Trophoblast cell (in vitro differentiated cells and primary cell): ENCODE data around the gene CPA1. TPM values are rescaled to one million over a fixed set of nuclear protein-coding genes. Genes with fewer than 3 reads are reported as not detected.

Source experiments
- DNase-seq, 2 donors: peaks; one replicate each; pipeline ENCODE4 v3.0.0-alpha.2; 2016
- H2AFZ ChIP-seq: 2 replicates; pipeline ENCODE4 v1.6.1; 2013; ENCODE audit warnings: low read length, moderate library complexity, mild to moderate bottlenecking; ENCODE audit not compliant: insufficient read depth, poor library complexity
- H2AK5ac ChIP-seq: 2 replicates; pipeline ENCODE4 v1.6.1; 2013; ENCODE audit warnings: mild to moderate bottlenecking, low read length
- H2BK120ac ChIP-seq: 2 replicates; pipeline ENCODE4 v1.6.1; 2013; ENCODE audit warnings: low read length, mild to moderate bottlenecking, moderate library complexity; ENCODE audit not compliant: insufficient read depth, poor library complexity
- H2BK12ac ChIP-seq: 2 replicates; pipeline ENCODE4 v1.6.1; 2013; ENCODE audit warnings: mild to moderate bottlenecking, low read length, moderate library complexity
- H2BK5ac ChIP-seq: 2 replicates; pipeline ENCODE4 v1.6.1; 2013; ENCODE audit warnings: low read length, low read depth, moderate library complexity, mild to moderate bottlenecking; ENCODE audit not compliant: poor library complexity
- H3K14ac ChIP-seq: 2 replicates; pipeline ENCODE4 v1.6.1; 2013; ENCODE audit warnings: mild to moderate bottlenecking, low read length
- H3K18ac ChIP-seq: 2 replicates; pipeline ENCODE4 v1.6.1; 2013; ENCODE audit warnings: mild to moderate bottlenecking, low read length
- H3K23ac ChIP-seq: 2 replicates; pipeline ENCODE4 v1.6.1; 2013; ENCODE audit warnings: low read length
- H3K27ac ChIP-seq: 2 replicates; pipeline ENCODE4 v1.5.1; 2013; ENCODE audit warnings: low read depth, mild to moderate bottlenecking, inconsistent platforms, low read length, moderate library complexity
- H3K27me3 ChIP-seq: 2 replicates; pipeline ENCODE4 v1.6.1; 2013; ENCODE audit warnings: inconsistent platforms, mild to moderate bottlenecking, low read length, moderate library complexity; ENCODE audit not compliant: insufficient read depth
- H3K36me3 ChIP-seq, 2 experiments: 1 replicate in 1 of 2; 2 replicates in 1 of 2; pipeline ENCODE4 v1.6.1; 2013; ENCODE audit warnings: low read length in 2 of 2, mild to moderate bottlenecking in 2 of 2, moderate library complexity in 1 of 2; ENCODE audit not compliant: insufficient read depth in 2 of 2, control insufficient read depth in 1 of 2
- H3K4ac ChIP-seq: 2 replicates; pipeline ENCODE4 v1.6.1; 2013; ENCODE audit warnings: low read depth, mild to moderate bottlenecking, low read length, moderate library complexity
- H3K4me1 ChIP-seq, 2 experiments: 1 replicate in 1 of 2; 2 replicates in 1 of 2; pipeline ENCODE4 v1.6.1; 2013; ENCODE audit warnings: low read length in 2 of 2, mild to moderate bottlenecking in 2 of 2, moderate library complexity in 1 of 2; ENCODE audit not compliant: insufficient read depth in 2 of 2, control insufficient read depth in 1 of 2
- H3K4me2 ChIP-seq: 2 replicates; pipeline ENCODE4 v1.6.1; 2013; ENCODE audit warnings: inconsistent platforms, mild to moderate bottlenecking, low read length, moderate library complexity
- H3K4me3 ChIP-seq: 2 replicates; pipeline ENCODE4 v1.5.1; 2013; ENCODE audit warnings: mild to moderate bottlenecking, low read depth, low read length, inconsistent platforms
- H3K79me1 ChIP-seq: one replicate; pipeline ENCODE4 v1.6.1; 2013; ENCODE audit warnings: low read length
- H3K79me2 ChIP-seq: 2 replicates; pipeline ENCODE4 v1.6.1; 2013; ENCODE audit warnings: low read length, mild to moderate bottlenecking; ENCODE audit not compliant: control insufficient read depth, insufficient read depth, poor library complexity
- H3K9ac ChIP-seq: 2 replicates; pipeline ENCODE4 v1.6.1; 2013; ENCODE audit warnings: mild to moderate bottlenecking, low read length
- H3K9me3 ChIP-seq: 2 replicates; pipeline ENCODE4 v1.6.1; 2013; ENCODE audit warnings: low read depth, mild to moderate bottlenecking, control low read depth, inconsistent platforms, low read length; ENCODE audit not compliant: insufficient read depth
- H4K12ac ChIP-seq: 2 replicates; pipeline ENCODE4 v1.6.1; 2013; ENCODE audit warnings: low read depth, mild to moderate bottlenecking, low read length, moderate library complexity
- H4K8ac ChIP-seq: 2 replicates; pipeline ENCODE4 v1.6.1; 2013; ENCODE audit warnings: low read depth, mild to moderate bottlenecking, low read length, moderate library complexity
- H4K91ac ChIP-seq: one replicate; pipeline ENCODE4 v1.6.1; 2013; ENCODE audit warnings: low read depth, mild to moderate bottlenecking, low read length, moderate library complexity
- WGBS: extraction: QIAGEN DNeasy Blood & Tissue Kit; methylation state at CpG from one replicate; pipeline ENCODE4 v1.1.7; 2013; ENCODE audit warnings: missing lambda C conversion rate; ENCODE audit not compliant: insufficient read length, insufficient coverage; ENCODE audit errors: extremely low coverage; 5-methylcytosine and 5-hydroxymethylcytosine counted together
- polyA plus RNA-seq: library from polyadenylated mRNA; stranded (reverse); fragments of 200-250 nt; gene quantifications from 2 replicates; pipeline ENCODE4 v1.2.3, GENCODE V29; 2013

Gene CPA1
- 0.14 TPM in 2 replicates for polyA plus RNA-seq

- peak within 1 kb of the TSS; percentile 21 for H3K18ac ChIP-seq
- no peak within 1 kb of the TSS for H3K9ac ChIP-seq
- peak within 1 kb of the TSS; percentile 85 for H2BK12ac ChIP-seq
- H3K79me1 ChIP-seq: peaks cover 14% of the 10 kb centered on the region
- no peak within 1 kb of the TSS for H4K12ac ChIP-seq
- H2BK120ac ChIP-seq: peak within 1 kb of the TSS; percentile 9
- H3K36me3 ChIP-seq: no peaks in the 10 kb centered on the region
- peak within 1 kb of the TSS; percentile 68 for H3K14ac ChIP-seq
- H3K27ac ChIP-seq: no peak within 1 kb of the TSS
- no peak within 1 kb of the TSS for H3K4me3 ChIP-seq
- peaks cover 9 to 18% of the 10 kb centered on the region in 2 experiments for H3K4me1 ChIP-seq
- H2BK5ac ChIP-seq: peak within 1 kb of the TSS; percentile 18
- H3K4ac ChIP-seq: no peak within 1 kb of the TSS
- no peaks in the 10 kb centered on the region for H3K27me3 ChIP-seq
- H3K23ac ChIP-seq: no peak within 1 kb of the TSS
- peak within 1 kb of the TSS; percentile 8 for H2AFZ ChIP-seq
- peak within 1 kb of the TSS; percentile 74 for H2AK5ac ChIP-seq
- WGBS: no CpG with 5 or more reads among the region's 20 CpGs
- no peaks in the 10 kb centered on the region for H3K79me2 ChIP-seq
- no peak for DNase-seq
- H4K91ac ChIP-seq: peak within 1 kb of the TSS; percentile 79
- peaks cover 16% of the 10 kb centered on the region for H3K9me3 ChIP-seq
- no peak within 1 kb of the TSS for H3K4me2 ChIP-seq
- peak within 1 kb of the TSS; percentile 23 for H4K8ac ChIP-seq
These were observed at the start of gene CPA1 for GRCh38 chr7:130379921-130380860. Gene CPA1 (plus strand): TSS chr7:130380494. CDS start chr7:130380521, 27 bp downstream.

GRCh38 chr7:130332259-130333053, 47.8 kb upstream of the CPA1 start:
- no peak overlapping the region for H3K23ac ChIP-seq
- no peak overlapping the region for H4K12ac ChIP-seq
- H3K4ac ChIP-seq: no peak overlapping the region
- peak in 1 of 2 donors; percentile 1 for DNase-seq
- no peaks in the 10 kb centered on the region for H3K79me2 ChIP-seq
- no peak overlapping the region for H4K8ac ChIP-seq
- no peaks in the 10 kb centered on the region for H3K9me3 ChIP-seq
- H3K27me3 ChIP-seq: no peaks in the 10 kb centered on the region
- H3K36me3 ChIP-seq: no peaks in the 10 kb centered on the region
- no peaks in the 10 kb centered on the region for H3K4me1 ChIP-seq
- H2AFZ ChIP-seq: no peak overlapping the region
- no peak overlapping the region for H3K4me3 ChIP-seq
- no peak overlapping the region for H3K4me2 ChIP-seq
- H3K79me1 ChIP-seq: no peaks in the 10 kb centered on the region
- no peak overlapping the region for H3K27ac ChIP-seq
- H2BK12ac ChIP-seq: no peak overlapping the region
- H2AK5ac ChIP-seq: no peak overlapping the region
- H2BK120ac ChIP-seq: no peak overlapping the region
- H4K91ac ChIP-seq: no peak overlapping the region
- H3K18ac ChIP-seq: no peak overlapping the region
- H3K14ac ChIP-seq: no peak overlapping the region
- no peak overlapping the region for H2BK5ac ChIP-seq
- no peak overlapping the region for H3K9ac ChIP-seq
- no CpG with 5 or more reads among the region's 4 CpGs for WGBS

- Histone ChIP-seq H2AFZ (no peak overlapping the region), H3K79me1 (no peaks in the 10 kb centered on the region), H3K23ac (no peak overlapping the region), H3K27me3 (no peaks in the 10 kb centered on the region), H2BK120ac (no peak overlapping the region), H2BK12ac (no peak overlapping the region), H2BK5ac (no peak overlapping the region), H3K4ac (no peak overlapping the region), H3K4me2 (no peak overlapping the region), H3K18ac (no peak overlapping the region), H3K4me3 (no peak overlapping the region), H4K91ac (no peak overlapping the region), H3K9ac (no peak overlapping the region), H3K4me1 (no peaks in the 10 kb centered on the region), H4K8ac (no peak overlapping the region), H3K27ac (no peak overlapping the region), H3K9me3 (no peaks in the 10 kb centered on the region), H3K79me2 (no peaks in the 10 kb centered on the region), H4K12ac (no peak overlapping the region), H2AK5ac (no peak overlapping the region), H3K14ac (no peak overlapping the region), H3K36me3 (no peaks in the 10 kb centered on the region)
- WGBS: no CpG with 5 or more reads among the region's 2 CpGs
- no peak for DNase-seq
These were observed 46.5 kb upstream of the CPA1 start for GRCh38 chr7:130333832-130334231.

- no peak overlapping the region for H2AFZ ChIP-seq
- H2AK5ac ChIP-seq: no peak overlapping the region
- H4K91ac ChIP-seq: no peak overlapping the region
- no peak overlapping the region for H3K4me2 ChIP-seq
- no peaks in the 10 kb centered on the region for H3K9me3 ChIP-seq
- H3K27me3 ChIP-seq: no peaks in the 10 kb centered on the region
- H2BK120ac ChIP-seq: no peak overlapping the region
- no peak overlapping the region for H4K12ac ChIP-seq
- H3K27ac ChIP-seq: no peak overlapping the region
- no CpG with 5 or more reads among the region's 6 CpGs for WGBS
- no peaks in the 10 kb centered on the region for H3K79me1 ChIP-seq
- no peak for DNase-seq
- no peaks in the 10 kb centered on the region for H3K79me2 ChIP-seq
- H3K4me3 ChIP-seq: no peak overlapping the region
- no peak overlapping the region for H4K8ac ChIP-seq
- no peak overlapping the region for H3K14ac ChIP-seq
- no peak overlapping the region for H3K4ac ChIP-seq
- H3K4me1 ChIP-seq: no peaks in the 10 kb centered on the region
- H2BK5ac ChIP-seq: no peak overlapping the region
- no peak overlapping the region for H3K23ac ChIP-seq
- no peak overlapping the region for H2BK12ac ChIP-seq
- no peaks in the 10 kb centered on the region for H3K36me3 ChIP-seq
- H3K9ac ChIP-seq: no peak overlapping the region
- H3K18ac ChIP-seq: no peak overlapping the region
These were observed 46.0 kb upstream of the CPA1 start for GRCh38 chr7:130334274-130334673.
